HAP-1 (cell line): ENCODE results near the gene RPS6KA2.

Source experiments
- DNase-seq, 2 experiments: peaks; one replicate each; pipeline ENCODE4 v3.0.0-alpha.2; 2016 to 2020; ENCODE audit warnings: low spot score in 2 of 2
- H3K27me3 ChIP-seq: fragments of 250-450 bp; sonication (Bioruptor Pico); 2 replicates; pipeline ENCODE4 v1.5.1; 2020; ENCODE audit warnings: low read depth, mild to moderate bottlenecking, moderate library complexity
- H3K36me3 ChIP-seq: fragments of 250-450 bp; sonication (Bioruptor Pico); replicated peaks from 2 replicates; pipeline ENCODE4 v1.5.1; 2020; ENCODE audit warnings: mild to moderate bottlenecking
- H3K4me1 ChIP-seq: fragments of 250-450 bp; sonication (Bioruptor Pico); 2 replicates; pipeline ENCODE4 v1.5.1; 2020; ENCODE audit warnings: mild to moderate bottlenecking
- H3K4me3 ChIP-seq: fragments of 250-450 bp; sonication (Bioruptor Pico); 2 replicates; pipeline ENCODE4 v1.5.1; 2020; ENCODE audit warnings: mild to moderate bottlenecking, moderate library complexity
- H3K9me3 ChIP-seq: fragments of 250-450 bp; sonication (Bioruptor Pico); 2 replicates; pipeline ENCODE4 v1.5.1; 2020; ENCODE audit warnings: mild to moderate bottlenecking, moderate library complexity
- in situ Hi-C: fragments of 300-500 bp; cut with MboI; formaldehyde crosslinking; loops from 3 replicates; pipeline ENCODE4 v1.14.3; 2020; ENCODE audit warnings: low sequenced_read_pairs, inconsistent platforms, mixed read lengths

The RPS6KA2 gene

GRCh38 chr6:166520905-166521834 is 105.9 kb downstream of the RPS6KA2 start:
- in situ Hi-C loops, result no loop called here
- DNase-seq, result no peak

GRCh38 chr6:166516251-166516884 is 110.7 kb downstream of the RPS6KA2 start:
- H3K4me3 ChIP-seq, result no peak overlapping the region
- no peak for DNase-seq
- no peaks in the 10 kb centered on the region for H3K27me3 ChIP-seq
- no peaks in the 10 kb centered on the region for H3K4me1 ChIP-seq
- in situ Hi-C loops, result no loop called here
- H3K36me3 ChIP-seq, result no peaks in the 10 kb centered on the region
- H3K9me3 ChIP-seq, result no peaks in the 10 kb centered on the region

More at GRCh38 chr6:166520905-166521834, 105.9 kb downstream of the RPS6KA2 start:
- H3K36me3 ChIP-seq, result no peaks in the 10 kb centered on the region
- H3K27me3 ChIP-seq, result no peaks in the 10 kb centered on the region
- H3K4me1 ChIP-seq, result no peaks in the 10 kb centered on the region
- no peaks in the 10 kb centered on the region for H3K9me3 ChIP-seq
- H3K4me3 ChIP-seq, result no peak overlapping the region

- H3K27me3 ChIP-seq, result no peaks in the 10 kb centered on the region
- H3K9me3 ChIP-seq, result no peaks in the 10 kb centered on the region
- no peaks in the 10 kb centered on the region for H3K4me1 ChIP-seq
- in situ Hi-C loops, result no loop called here
- no peaks in the 10 kb centered on the region for H3K36me3 ChIP-seq
- no peak for DNase-seq
- H3K4me3 ChIP-seq, result no peak overlapping the region
Observed at GRCh38 chr6:166515072-166515810, 111.8 kb downstream of the RPS6KA2 start.

- Histone ChIP-seq H3K27me3 (no peaks in the 10 kb centered on the region), H3K4me3 (no peak overlapping the region), H3K36me3 (no peaks in the 10 kb centered on the region), H3K9me3 (no peaks in the 10 kb centered on the region), H3K4me1 (no peaks in the 10 kb centered on the region)
- DNase-seq, result no peak
- in situ Hi-C loops, result no loop called here
Observed at GRCh38 chr6:166514196-166514595, 112.9 kb downstream of the RPS6KA2 start.

- in situ Hi-C loops, result no loop called here
- Histone ChIP-seq H3K36me3 (no peaks in the 10 kb centered on the region), H3K9me3 (no peaks in the 10 kb centered on the region), H3K4me3 (no peak overlapping the region), H3K4me1 (no peaks in the 10 kb centered on the region), H3K27me3 (no peaks in the 10 kb centered on the region)
- no peak for DNase-seq
Observed at GRCh38 chr6:166512567-166512966, 114.5 kb downstream of the RPS6KA2 start.

GRCh38 chr6:166511316-166511715 is 115.7 kb downstream of the RPS6KA2 start:
- no peaks in the 10 kb centered on the region for H3K27me3 ChIP-seq
- no peaks in the 10 kb centered on the region for H3K9me3 ChIP-seq
- no peak overlapping the region for H3K4me3 ChIP-seq
- no peaks in the 10 kb centered on the region for H3K36me3 ChIP-seq
- in situ Hi-C loops, result no loop called here
- H3K4me1 ChIP-seq, result no peaks in the 10 kb centered on the region
- DNase-seq, result no peak

- H3K27me3 ChIP-seq, result no peaks in the 10 kb centered on the region
- H3K36me3 ChIP-seq, result no peaks in the 10 kb centered on the region; the same call in 1 of the 2 replicates
- no peaks in the 10 kb centered on the region for H3K9me3 ChIP-seq
- DNase-seq, result no peak
- no peak overlapping the region for H3K4me3 ChIP-seq
- H3K4me1 ChIP-seq, result no peaks in the 10 kb centered on the region
- in situ Hi-C loops, result no loop called here
Observed at GRCh38 chr6:166509193-166509592, 117.9 kb downstream of the RPS6KA2 start.

- H3K9me3 ChIP-seq, result no peaks in the 10 kb centered on the region
- DNase-seq, result no peak
- in situ Hi-C loops, result no loop called here
- no peaks in the 10 kb centered on the region for H3K4me1 ChIP-seq
- H3K27me3 ChIP-seq, result no peaks in the 10 kb centered on the region
- H3K4me3 ChIP-seq, result no peak overlapping the region
- H3K36me3 ChIP-seq, result no peaks in the 10 kb centered on the region; the same call in 1 of the 2 replicates
Observed at GRCh38 chr6:166508726-166509125, 118.3 kb downstream of the RPS6KA2 start.

GRCh38 chr6:166507809-166508564 is 119.1 kb downstream of the RPS6KA2 start:
- no peaks in the 10 kb centered on the region for H3K27me3 ChIP-seq

GRCh38 chr6:166507380-166507779 is 119.7 kb downstream of the RPS6KA2 start:
- no peak for DNase-seq
- in situ Hi-C loops, result no loop called here
- no peak overlapping the region for H3K4me3 ChIP-seq
- no peaks in the 10 kb centered on the region for H3K9me3 ChIP-seq
- H3K36me3 ChIP-seq, result no peaks in the 10 kb centered on the region; the same call in 1 of the 2 replicates
- H3K4me1 ChIP-seq, result no peaks in the 10 kb centered on the region
- H3K27me3 ChIP-seq, result no peaks in the 10 kb centered on the region

More at GRCh38 chr6:166507809-166508564, 119.1 kb downstream of the RPS6KA2 start:
- no peak for DNase-seq
- no peaks in the 10 kb centered on the region; the same call in 1 of the 2 replicates for H3K36me3 ChIP-seq
- no peaks in the 10 kb centered on the region for H3K4me1 ChIP-seq
- no peaks in the 10 kb centered on the region for H3K9me3 ChIP-seq
- in situ Hi-C loops, result no loop called here
- no peak overlapping the region for H3K4me3 ChIP-seq

GRCh38 chr6:166505133-166505905 is 121.7 kb downstream of the RPS6KA2 start:
- in situ Hi-C loops, result no loop called here
- H3K4me3 ChIP-seq, result no peak overlapping the region
- DNase-seq, result no peak
- no peaks in the 10 kb centered on the region for H3K4me1 ChIP-seq
- H3K27me3 ChIP-seq, result no peaks in the 10 kb centered on the region
- H3K9me3 ChIP-seq, result no peaks in the 10 kb centered on the region
- H3K36me3 ChIP-seq, result no peaks in the 10 kb centered on the region; the same call in 1 of the 2 replicates

GRCh38 chr6:166504100-166504499 is 123.0 kb downstream of the RPS6KA2 start:
- in situ Hi-C loops, result no loop called here

More at GRCh38 chr6:166504100-166504499, 123.0 kb downstream of the RPS6KA2 start:
- H3K4me1 ChIP-seq, result no peaks in the 10 kb centered on the region
- no peaks in the 10 kb centered on the region; the same call in 1 of the 2 replicates for H3K36me3 ChIP-seq
- no peak for DNase-seq
- H3K4me3 ChIP-seq, result no peak overlapping the region
- no peaks in the 10 kb centered on the region for H3K9me3 ChIP-seq
- H3K27me3 ChIP-seq, result no peaks in the 10 kb centered on the region
